Neuron (in vitro differentiated cells): ENCODE results near the gene SPTBN5.

Experiments
- H2AFZ ChIP-seq: one replicate; pipeline ENCODE4 v1.6.1; 2013; ENCODE audit warnings: low read depth, mild to moderate bottlenecking, inconsistent platforms, low read length, moderate library complexity
- H3K27me3 ChIP-seq: one replicate; pipeline ENCODE4 v1.6.1; 2013; ENCODE audit warnings: low read length; ENCODE audit not compliant: insufficient read depth
- H3K36me3 ChIP-seq: one replicate; pipeline ENCODE4 v1.6.1; 2013; ENCODE audit warnings: low read length; ENCODE audit not compliant: insufficient read depth
- H3K4me1 ChIP-seq: one replicate; pipeline ENCODE4 v1.6.1; 2013; ENCODE audit warnings: low read length; ENCODE audit not compliant: insufficient read depth
- H3K4me3 ChIP-seq: 2 replicates; pipeline ENCODE4 v1.5.1; 2013; ENCODE audit warnings: mild to moderate bottlenecking, low read length, moderate library complexity
- H3K9me3 ChIP-seq: one replicate; pipeline ENCODE4 v1.6.1; 2013; ENCODE audit warnings: low read length

Gene SPTBN5

GRCh38 chr15:41847981-41848380 is 45.9 kb downstream of the SPTBN5 start:
- Histone ChIP-seq H3K9me3 (no peaks in the 10 kb centered on the region), H3K36me3 (peaks cover 34% of the 10 kb centered on the region), H2AFZ (no peak overlapping the region), H3K4me1 (no peaks in the 10 kb centered on the region), H3K27me3 (no peaks in the 10 kb centered on the region), H3K4me3 (no peak overlapping the region)

DNA sequence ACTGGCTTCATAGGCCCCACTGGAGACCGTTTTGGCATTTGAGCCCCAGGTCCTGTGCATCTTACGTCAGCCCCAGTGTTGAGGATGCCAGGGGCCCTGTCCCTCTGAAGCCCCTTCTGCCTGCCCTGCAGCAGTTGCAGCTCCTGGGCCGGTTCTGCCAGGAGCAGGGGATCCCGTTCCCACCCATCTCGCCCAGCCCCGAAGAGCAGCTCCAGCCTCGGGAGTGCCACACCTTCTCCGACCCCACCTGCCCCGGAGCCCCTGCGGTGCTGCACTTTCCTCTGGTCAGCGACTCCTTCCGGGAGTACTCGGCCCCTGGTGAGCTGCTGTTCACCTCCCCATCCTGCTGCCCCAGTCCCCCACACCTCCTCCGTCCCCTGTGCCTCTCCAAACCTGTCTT is 46.6 kb downstream of the SPTBN5 start:
- peaks cover 35% of the 10 kb centered on the region for H3K36me3 ChIP-seq
- no peak overlapping the region for H2AFZ ChIP-seq
- H3K9me3 ChIP-seq, result no peaks in the 10 kb centered on the region
- H3K4me3 ChIP-seq, result no peak overlapping the region
- H3K4me1 ChIP-seq, result no peaks in the 10 kb centered on the region
- H3K27me3 ChIP-seq, result no peaks in the 10 kb centered on the region

GRCh38 chr15:41844814-41845213 is 49.0 kb downstream of the SPTBN5 start:
- H3K4me1 ChIP-seq, result no peaks in the 10 kb centered on the region
- no peak overlapping the region for H3K4me3 ChIP-seq
- peaks cover 42% of the 10 kb centered on the region for H3K36me3 ChIP-seq
- H3K27me3 ChIP-seq, result no peaks in the 10 kb centered on the region
- H2AFZ ChIP-seq, result no peak overlapping the region
- no peaks in the 10 kb centered on the region for H3K9me3 ChIP-seq

- Histone ChIP-seq H3K4me1 (no peaks in the 10 kb centered on the region), H3K27me3 (no peaks in the 10 kb centered on the region), H3K4me3 (no peak overlapping the region), H3K9me3 (no peaks in the 10 kb centered on the region), H2AFZ (no peak overlapping the region), H3K36me3 (peaks cover 39% of the 10 kb centered on the region)
Measured at GRCh38 chr15:41843571-41843970, 50.3 kb downstream of the SPTBN5 start.

- no peak overlapping the region for H2AFZ ChIP-seq
- H3K4me1 ChIP-seq, result no peaks in the 10 kb centered on the region
- peaks cover 30% of the 10 kb centered on the region for H3K36me3 ChIP-seq
- no peak overlapping the region for H3K4me3 ChIP-seq
- H3K9me3 ChIP-seq, result no peaks in the 10 kb centered on the region
- H3K27me3 ChIP-seq, result no peaks in the 10 kb centered on the region
Measured at GRCh38 chr15:41842229-41842628, 51.6 kb downstream of the SPTBN5 start.

DNA sequence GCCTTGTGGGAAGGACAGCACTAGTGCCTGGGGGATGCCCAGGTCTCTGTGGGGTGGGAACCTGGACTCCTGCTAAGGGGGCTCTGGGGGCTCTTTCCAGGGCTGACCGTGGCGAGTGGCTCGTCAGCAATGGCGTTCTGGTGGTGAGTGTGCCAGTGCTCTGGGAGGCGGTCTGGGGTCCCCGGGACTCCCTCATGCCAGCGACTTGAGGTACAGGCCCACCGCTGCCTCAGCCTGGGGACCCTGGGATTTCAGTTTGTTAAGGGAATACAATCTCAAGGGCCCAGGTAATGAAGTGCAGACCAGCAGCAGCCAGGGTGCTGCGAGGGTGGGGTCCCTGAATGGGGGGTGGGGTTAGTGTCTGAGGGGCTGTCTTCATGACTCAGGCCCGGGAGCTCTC is 52.7 kb downstream of the SPTBN5 start:
- no peaks in the 10 kb centered on the region for H3K4me1 ChIP-seq
- no peak overlapping the region for H2AFZ ChIP-seq
- no peaks in the 10 kb centered on the region for H3K27me3 ChIP-seq
- no peak overlapping the region for H3K4me3 ChIP-seq
- no peaks in the 10 kb centered on the region for H3K9me3 ChIP-seq
- H3K36me3 ChIP-seq, result peaks cover 27% of the 10 kb centered on the region

GRCh38 chr15:41840673-41841072 is 53.2 kb downstream of the SPTBN5 start:
- no peaks in the 10 kb centered on the region for H3K27me3 ChIP-seq
- H3K4me1 ChIP-seq, result no peaks in the 10 kb centered on the region
- peaks cover 25% of the 10 kb centered on the region for H3K36me3 ChIP-seq
- H3K4me3 ChIP-seq, result no peak overlapping the region
- no peak overlapping the region for H2AFZ ChIP-seq
- H3K9me3 ChIP-seq, result no peaks in the 10 kb centered on the region

DNA sequence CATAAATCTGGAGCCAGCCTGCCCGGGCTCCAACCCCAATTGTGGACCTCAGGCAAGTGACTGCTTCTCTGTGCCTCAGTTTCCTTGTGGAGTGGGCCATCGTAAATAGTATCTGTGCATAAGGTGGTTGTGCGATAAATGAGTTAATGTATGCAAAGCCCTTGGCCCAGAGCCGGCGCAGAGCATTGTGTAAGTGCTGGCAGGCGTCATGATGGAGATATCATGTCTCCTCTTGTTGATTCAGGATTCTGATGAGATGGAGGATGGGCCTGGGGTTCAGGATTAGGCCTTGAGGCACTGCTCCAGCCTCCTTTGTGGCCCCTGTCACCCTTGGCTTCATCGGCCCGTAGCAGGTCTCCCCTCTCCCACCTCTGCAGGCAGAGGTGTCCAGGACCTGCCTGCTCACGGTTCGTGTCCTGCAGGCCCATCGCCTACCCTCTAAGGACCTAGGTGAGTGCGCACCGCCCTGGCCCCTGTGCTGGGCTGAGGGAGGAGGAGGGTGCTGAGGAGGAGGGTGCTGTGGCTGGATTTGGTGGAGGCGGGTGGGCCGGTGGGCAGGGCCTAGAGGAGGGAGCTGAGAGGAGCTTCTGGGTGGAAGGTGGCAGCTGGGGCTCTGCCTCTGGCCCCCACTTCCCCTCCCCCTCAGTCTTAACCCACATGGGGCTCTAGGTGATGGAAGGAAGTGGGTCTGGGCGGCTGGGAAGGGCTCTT is 53.9 kb downstream of the SPTBN5 start:
- no peaks in the 10 kb centered on the region for H3K9me3 ChIP-seq
- no peak overlapping the region for H3K4me3 ChIP-seq
- no peaks in the 10 kb centered on the region for H3K4me1 ChIP-seq
- no peaks in the 10 kb centered on the region for H3K27me3 ChIP-seq
- peaks cover 31% of the 10 kb centered on the region for H3K36me3 ChIP-seq
- no peak overlapping the region for H2AFZ ChIP-seq

- H2AFZ ChIP-seq, result no peak within 1 kb of the TSS
- H3K4me3 ChIP-seq, result no peak within 1 kb of the TSS
- no peaks in the 10 kb centered on the region for H3K9me3 ChIP-seq
- H3K36me3 ChIP-seq, result peaks cover 29% of the 10 kb centered on the region
- H3K4me1 ChIP-seq, result no peaks in the 10 kb centered on the region
- no peaks in the 10 kb centered on the region for H3K27me3 ChIP-seq
Measured at GRCh38 chr15:41838400-41838897, 55.4 kb downstream of the SPTBN5 start, which contains the start of gene PLA2G4B. Gene PLA2G4B (plus strand): TSS chr15:41838847. CDS start chr15:41838914, 67 bp downstream.

GRCh38 chr15:41836713-41837454 is 57.0 kb downstream of the SPTBN5 start:
- no peak overlapping the region for H3K4me3 ChIP-seq
- H3K27me3 ChIP-seq, result no peaks in the 10 kb centered on the region
- no peak overlapping the region for H2AFZ ChIP-seq
- H3K36me3 ChIP-seq, result peaks cover 30% of the 10 kb centered on the region
- H3K4me1 ChIP-seq, result no peaks in the 10 kb centered on the region
- H3K9me3 ChIP-seq, result no peaks in the 10 kb centered on the region

DNA sequence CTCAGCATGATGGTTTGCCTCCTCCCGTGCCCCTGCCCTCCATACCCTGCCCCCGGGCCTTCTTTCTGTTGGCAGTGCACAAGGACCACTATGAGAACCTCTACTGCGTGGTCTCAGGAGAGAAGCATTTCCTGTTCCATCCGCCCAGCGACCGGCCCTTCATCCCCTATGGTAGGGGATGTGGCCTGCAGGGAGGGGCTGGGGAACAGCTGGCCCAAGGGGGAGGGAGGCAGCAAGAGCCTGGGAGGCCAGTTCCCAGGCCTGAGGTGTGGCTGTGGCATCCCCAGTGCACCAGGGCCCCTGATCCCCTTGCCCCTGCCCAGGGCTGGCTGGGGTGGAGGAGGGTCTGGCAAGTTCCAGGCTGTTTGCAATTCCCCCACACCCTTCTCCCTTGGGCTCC is 57.8 kb downstream of the SPTBN5 start:
- Histone ChIP-seq H3K4me1 (no peaks in the 10 kb centered on the region), H3K4me3 (no peak overlapping the region), H3K9me3 (no peaks in the 10 kb centered on the region), H3K27me3 (no peaks in the 10 kb centered on the region), H3K36me3 (peaks cover 32% of the 10 kb centered on the region), H2AFZ (no peak overlapping the region)

- Histone ChIP-seq H3K36me3 (peaks cover 41% of the 10 kb centered on the region), H3K9me3 (no peaks in the 10 kb centered on the region), H2AFZ (no peak overlapping the region), H3K27me3 (no peaks in the 10 kb centered on the region), H3K4me1 (peaks cover 1% of the 10 kb centered on the region), H3K4me3 (no peak overlapping the region)
Measured at GRCh38 chr15:41834096-41834495, 59.8 kb downstream of the SPTBN5 start.

DNA sequence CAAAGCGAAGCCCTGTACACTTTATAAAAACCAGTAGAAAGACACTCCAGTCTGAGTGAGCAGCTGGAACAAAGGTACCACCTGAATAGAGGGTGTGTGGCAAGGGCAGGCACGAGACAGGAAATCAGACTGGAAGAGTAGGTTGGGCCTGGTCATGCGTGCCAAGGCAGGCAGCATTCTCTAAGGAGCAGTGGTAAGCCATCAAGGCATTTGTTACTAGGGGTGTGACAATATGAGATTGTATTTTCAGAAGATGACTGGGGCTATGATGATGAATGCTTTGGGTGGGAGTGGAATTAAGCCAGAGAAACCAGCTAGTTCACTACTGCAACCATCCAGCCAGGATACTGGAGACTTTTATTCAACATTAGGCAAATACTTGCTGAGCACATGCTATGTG is 61.0 kb downstream of the SPTBN5 start:
- Histone ChIP-seq H3K9me3 (no peaks in the 10 kb centered on the region), H3K4me1 (peaks cover 8% of the 10 kb centered on the region), H3K36me3 (peaks cover 38% of the 10 kb centered on the region), H3K27me3 (no peaks in the 10 kb centered on the region), H3K4me3 (no peak overlapping the region), H2AFZ (no peak overlapping the region)
